NOMO-1 (cell line): ENCODE results near the gene SPATA9.
A peak's percentile ranks its signal among the peaks of the same experiment; 100 is the strongest.

Experiments used
- DNase-seq, 2 experiments: peaks; one replicate each; lab custom pipeline; 2025; ENCODE audit not compliant: unreplicated experiment in 2 of 2; lab: John Stamatoyannopoulos, UW

The SPATA9 gene

DNA sequence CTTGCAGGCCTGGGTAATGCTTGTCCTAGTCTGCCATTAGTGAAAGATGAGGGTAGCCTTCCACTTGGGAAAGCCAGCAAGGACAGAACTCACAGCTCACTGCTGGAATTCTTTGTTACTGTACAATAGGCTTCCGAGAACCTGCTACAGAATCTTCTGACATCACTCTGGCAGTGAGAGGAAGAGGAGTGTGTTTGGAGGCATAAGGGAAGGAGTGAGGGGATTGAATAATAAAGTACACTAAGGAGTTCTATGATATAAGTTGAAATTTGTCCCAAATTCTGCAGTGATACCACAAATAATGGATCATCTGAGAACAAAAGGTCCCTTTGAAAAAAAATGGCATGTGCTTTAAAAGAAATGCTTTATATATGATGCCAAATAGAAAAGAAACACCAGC lies at the start of gene SPATA9:
SPATA9 (minus strand) TSS at position 101 of the 400 bp plus-strand sequence. CDS start 137 bp downstream, outside the sequence.
- DNase-seq, result no peak

DNA sequence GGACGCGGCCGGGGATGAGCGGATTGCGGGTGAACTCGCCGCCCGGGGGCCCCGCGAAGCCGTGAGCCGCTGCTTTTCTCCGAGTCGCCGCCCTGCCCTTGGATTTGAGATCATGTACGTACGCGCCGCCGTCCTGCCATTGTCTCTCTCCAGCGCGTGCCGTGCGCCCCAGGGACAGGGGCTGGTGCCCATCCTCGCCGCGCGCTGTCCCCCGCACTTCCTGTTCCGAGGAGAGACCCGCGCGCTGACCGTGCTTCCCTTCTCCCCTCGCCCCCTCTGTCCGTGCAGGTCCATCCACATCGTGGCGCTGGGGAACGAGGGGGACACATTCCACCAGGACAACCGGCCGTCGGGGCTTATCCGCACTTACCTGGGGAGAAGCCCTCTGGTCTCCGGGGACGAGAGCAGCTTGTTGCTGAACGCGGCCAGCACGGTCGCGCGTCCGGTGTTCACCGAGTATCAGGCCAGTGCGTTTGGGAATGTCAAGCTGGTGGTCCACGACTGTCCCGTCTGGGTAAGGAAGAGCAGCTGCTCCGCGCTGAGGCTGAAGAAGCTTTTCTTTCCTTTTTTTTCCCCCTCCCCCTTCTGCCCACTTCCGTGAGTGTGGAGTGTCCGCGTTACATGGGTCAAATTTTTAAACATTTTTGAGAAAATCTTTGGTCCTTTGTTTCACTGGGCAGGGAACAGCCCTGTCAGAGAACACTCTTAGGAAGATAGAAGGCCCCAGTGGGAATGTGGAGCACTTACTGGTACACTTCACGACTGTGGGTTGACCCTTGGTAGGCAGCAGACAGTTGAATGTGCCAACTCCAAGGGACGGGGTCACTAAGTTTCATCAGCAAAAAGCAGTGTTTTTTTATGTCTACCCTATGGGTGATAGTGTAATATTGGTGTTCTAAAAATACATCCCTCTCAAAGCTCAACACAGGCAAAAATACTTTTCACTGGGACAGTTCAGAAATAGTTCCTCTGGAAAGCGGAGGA lies 49.1 kb upstream of the SPATA9 start:
- peak in 1 of 2 experiments; percentile 16 for DNase-seq

- peak in 1 of 2 experiments; percentile 28 for DNase-seq
Observed at GRCh38 chr5:95730730-95731570, 48.2 kb upstream of the SPATA9 start, which contains the start of gene RHOBTB3. TSS of gene RHOBTB3 (plus strand) at chr5:95731336. CDS start at chr5:95731683, 347 bp downstream.

GRCh38 chr5:95730011-95730700 lies 47.4 kb upstream of the SPATA9 start:
- DNase-seq, result no peak

- no peak for DNase-seq
Observed at GRCh38 chr5:95729115-95730010, 46.6 kb upstream of the SPATA9 start.

- DNase-seq, result no peak
Observed at GRCh38 chr5:95728494-95729114, 45.8 kb upstream of the SPATA9 start.

- no peak for DNase-seq
Observed at GRCh38 chr5:95727764-95728191, 45.0 kb upstream of the SPATA9 start.

- DNase-seq, result no peak
Observed at GRCh38 chr5:95726811-95727763, 44.3 kb upstream of the SPATA9 start.

- no peak for DNase-seq
Observed at GRCh38 chr5:95725937-95726810, 43.4 kb upstream of the SPATA9 start.

GRCh38 chr5:95725071-95725820 lies 42.5 kb upstream of the SPATA9 start:
- peak; percentile 37 to 60 for DNase-seq

- DNase-seq, result no peak
Observed at GRCh38 chr5:95723632-95724369, 41.0 kb upstream of the SPATA9 start.

DNA sequence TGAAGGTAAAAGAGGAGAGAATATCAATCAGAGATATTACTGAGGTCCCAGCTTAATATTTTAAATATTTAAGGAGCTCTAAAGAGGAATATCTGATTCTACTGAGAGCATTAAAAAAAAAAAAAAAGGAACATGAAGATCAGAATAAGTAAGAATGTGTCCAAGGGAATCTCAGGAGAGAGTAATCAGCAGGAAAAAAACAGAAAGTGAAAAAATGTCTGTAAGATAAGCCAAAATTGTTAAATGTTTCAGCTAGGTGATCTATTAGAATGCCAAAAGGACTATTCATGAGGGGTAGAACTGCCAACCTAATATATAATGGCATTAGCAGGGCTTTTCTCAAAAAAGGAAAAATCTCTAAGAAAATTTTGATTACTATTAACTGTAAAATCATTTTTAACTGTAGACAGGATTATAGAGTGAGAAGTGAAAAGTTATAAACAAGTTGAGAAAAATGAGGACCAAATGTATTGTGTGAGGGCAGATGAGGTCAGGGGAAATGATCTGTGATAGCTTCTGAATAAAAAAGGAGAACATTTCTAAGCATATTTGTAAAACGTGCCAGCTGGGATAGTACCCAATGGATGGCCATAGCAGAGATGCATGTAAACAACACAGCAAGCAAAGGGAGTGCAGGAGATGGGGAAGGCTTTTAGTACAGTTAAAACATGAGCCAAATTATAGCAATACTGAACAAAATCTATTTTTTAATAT lies 38.9 kb upstream of the SPATA9 start:
- DNase-seq, result no peak

DNA sequence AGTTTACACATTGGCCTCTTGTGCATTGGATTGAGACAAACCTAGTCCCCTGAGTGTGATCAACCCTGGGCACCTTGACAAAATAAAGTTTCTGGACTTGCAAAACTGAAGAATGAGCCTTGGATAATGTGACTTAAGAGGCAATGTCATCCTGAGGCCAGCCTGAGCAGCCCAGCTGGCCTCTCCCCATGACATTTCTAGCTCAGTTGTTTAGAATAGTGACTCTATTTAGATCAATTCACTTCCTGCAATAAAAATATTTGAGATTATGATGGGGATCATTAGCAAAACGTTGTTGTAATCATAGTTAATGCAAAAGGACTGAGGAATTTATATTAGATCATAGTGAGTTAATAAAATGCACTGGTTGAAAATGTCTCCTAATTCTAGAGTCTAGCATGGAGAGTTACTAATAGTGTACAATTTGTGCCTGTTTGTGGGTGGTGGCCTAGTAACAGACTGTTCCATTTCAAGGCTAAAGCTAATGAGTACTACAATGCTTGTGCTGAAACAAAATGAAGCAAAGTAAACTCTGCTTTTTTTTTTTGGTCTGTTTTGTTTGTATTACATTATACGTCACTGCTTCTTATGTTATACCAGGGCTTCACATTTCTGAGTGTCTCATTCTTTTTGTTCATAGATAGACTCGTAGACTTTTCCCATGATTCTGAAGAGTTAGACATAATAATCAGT lies 37.4 kb upstream of the SPATA9 start:
- no peak for DNase-seq

DNA sequence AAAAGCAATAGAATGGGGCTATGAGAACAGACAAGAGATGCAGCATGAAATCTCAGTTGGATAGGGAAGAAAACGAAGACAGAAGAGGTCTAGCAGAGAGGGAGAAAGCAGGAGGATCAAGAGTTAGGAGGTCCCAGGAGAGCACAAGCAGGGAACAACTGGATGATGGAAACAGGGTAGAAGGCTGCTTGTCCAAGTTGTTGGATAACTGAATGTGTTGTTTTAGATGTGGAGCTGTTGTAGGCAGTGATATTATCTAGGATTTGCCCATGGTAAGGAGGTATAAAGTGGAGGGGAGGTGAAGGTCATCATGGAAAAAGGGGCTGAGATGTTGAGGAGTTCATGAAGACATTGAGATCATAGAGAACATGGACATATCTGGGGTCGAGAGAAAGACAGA lies 35.9 kb upstream of the SPATA9 start:
- no peak for DNase-seq

DNA sequence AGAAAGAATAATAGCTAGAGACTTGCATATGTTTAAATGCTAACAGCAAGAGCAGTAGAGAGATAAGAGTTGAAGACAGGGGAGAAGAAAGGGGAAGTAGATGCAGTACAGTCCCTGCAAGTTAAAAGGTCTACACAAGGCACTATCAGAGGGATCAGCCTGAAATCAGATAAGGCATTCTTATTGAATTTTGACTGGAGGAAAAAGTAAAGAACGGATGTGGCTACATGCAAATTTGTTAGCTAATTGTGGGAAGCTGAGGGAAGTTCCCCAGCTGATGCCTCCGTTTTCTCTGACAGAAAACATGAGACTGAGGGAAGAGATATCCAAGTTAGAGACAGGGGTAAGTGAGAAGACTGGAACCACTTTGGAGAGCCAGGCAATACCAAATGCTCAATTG lies 35.4 kb upstream of the SPATA9 start:
- DNase-seq, result peak; percentile 68 to 86
